Fibroblast of lung (primary cell): ENCODE results near the gene DMXL1.

ENCODE experiments used
- CTCF ChIP-seq, 2 donors: IDR thresholded peaks in 1 of 2; conservative IDR thresholded peaks in 1 of 2; 1 replicate in 1 of 2; 2 replicates in 1 of 2; pipeline ENCODE4 v1.5.1; 2011 to 2012; ENCODE audit warnings: low read length in 2 of 2, control low read depth in 1 of 2, inconsistent platforms in 1 of 2, low read depth in 1 of 2, mild to moderate bottlenecking in 1 of 2
- EZH2 ChIP-seq: IDR thresholded peaks from 2 replicates; pipeline ENCODE4 v1.5.1; 2012; ENCODE audit warnings: low read length, control low read depth, mild to moderate bottlenecking; ENCODE audit errors: missing control alignments

DNA sequence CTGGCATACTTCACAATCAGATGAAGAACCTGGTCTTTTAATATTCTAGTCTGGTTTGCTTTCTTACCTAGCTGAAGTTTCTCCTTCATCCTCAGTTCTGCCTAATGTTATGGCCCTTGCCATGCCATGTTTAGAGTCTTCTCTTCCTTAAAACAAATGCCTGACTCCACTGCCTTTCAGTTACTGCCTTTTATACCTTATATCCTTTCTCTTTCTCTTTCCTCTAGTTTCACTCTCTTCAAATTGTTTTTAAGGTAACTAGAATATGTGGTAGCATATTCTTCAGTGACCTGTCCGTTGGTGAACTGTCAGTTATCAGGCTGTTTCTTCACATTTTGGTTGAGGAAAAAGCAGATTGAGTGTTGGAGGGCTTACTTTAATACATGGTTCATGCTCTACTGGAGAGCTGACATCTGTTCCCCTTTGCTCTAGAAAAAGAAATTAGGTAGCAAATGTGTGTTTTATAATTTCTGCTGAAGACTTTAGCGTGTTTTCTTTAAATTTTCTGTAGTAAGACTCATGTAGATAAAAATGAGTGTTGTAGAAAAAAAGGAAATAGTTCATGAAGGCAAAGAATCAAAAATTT, 103.8 kb downstream of the DMXL1 start:
- TF ChIP-seq CTCF (conservative IDR thresholded peaks at IDR 0.05 in 1 of 2, IDR thresholded peaks at IDR 0.05 in 1 of 2; ENCODE audit: low read depth in 1 of 2, low read length in 2 of 2) = no peak
- TF ChIP-seq EZH2 = no peak
